NB4 (cell line): ENCODE results near the gene TRIOBP.

Experiments
- DNase-seq: peaks from one replicate; pipeline ENCODE4 v3.0.0; 2010; ENCODE audit warnings: low read depth
- H3K4me3 ChIP-seq: one replicate; pipeline ENCODE4 v1.5.1; 2011; ENCODE audit warnings: mild to moderate bottlenecking, low read depth, low read length, moderate library complexity
- CTCF ChIP-seq: IDR thresholded peaks from one replicate; pipeline ENCODE4 v1.5.1; 2012; ENCODE audit warnings: low read depth, low read length
- MYC ChIP-seq: IDR thresholded peaks from 2 replicates; pipeline ENCODE4 v1.6.1; 2011; ENCODE audit warnings: low read depth, low read length
- POLR2A ChIP-seq: IDR thresholded peaks from 2 replicates; pipeline ENCODE4 v1.6.1; 2011; ENCODE audit warnings: mild to moderate bottlenecking; ENCODE audit not compliant: insufficient read length; ENCODE audit errors: extremely low read depth
- TF ChIP-seq, protein P1 (sequence below): IDR thresholded peaks from 2 replicates; pipeline ENCODE4 v1.6.1; 2011; ENCODE audit warnings: low read depth, low read length

TRIOBP gene

GRCh38 chr22:37703906-37704305 is 7.1 kb downstream of the TRIOBP start:
- no peak overlapping the region for H3K4me3 ChIP-seq
- DNase-seq, result no peak
- TF ChIP-seq POLR2A, result no peak
- no peak for TF ChIP-seq CTCF
- no peak for TF ChIP-seq MYC
- TF ChIP-seq, protein P1, sequence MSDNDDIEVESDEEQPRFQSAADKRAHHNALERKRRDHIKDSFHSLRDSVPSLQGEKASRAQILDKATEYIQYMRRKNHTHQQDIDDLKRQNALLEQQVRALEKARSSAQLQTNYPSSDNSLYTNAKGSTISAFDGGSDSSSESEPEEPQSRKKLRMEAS, result no peak

DNA sequence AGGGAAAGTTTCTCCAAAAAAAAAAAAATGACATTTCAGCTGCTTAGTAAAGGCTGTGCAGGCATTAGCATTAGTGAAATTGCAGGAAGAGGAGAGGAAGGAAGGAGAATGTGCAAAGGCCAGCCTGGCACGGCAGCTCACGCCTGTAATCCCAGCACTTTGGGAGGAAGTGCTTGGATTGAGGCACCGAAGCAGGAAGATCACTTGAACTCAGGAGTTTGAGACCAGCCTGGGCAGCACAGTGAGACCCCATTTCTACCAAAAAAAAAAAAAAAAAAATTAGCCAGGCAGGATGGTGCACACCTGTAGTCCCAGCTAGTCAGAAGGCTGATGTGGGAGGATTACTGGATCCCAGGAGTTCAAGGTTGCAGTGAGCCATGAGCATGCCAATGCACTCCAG is 7.8 kb downstream of the TRIOBP start:
- no peak for TF ChIP-seq CTCF
- TF ChIP-seq MYC, result no peak
- TF ChIP-seq, protein P1, result no peak
- no peak for TF ChIP-seq POLR2A
- no peak for DNase-seq
- H3K4me3 ChIP-seq, result no peak overlapping the region

DNA sequence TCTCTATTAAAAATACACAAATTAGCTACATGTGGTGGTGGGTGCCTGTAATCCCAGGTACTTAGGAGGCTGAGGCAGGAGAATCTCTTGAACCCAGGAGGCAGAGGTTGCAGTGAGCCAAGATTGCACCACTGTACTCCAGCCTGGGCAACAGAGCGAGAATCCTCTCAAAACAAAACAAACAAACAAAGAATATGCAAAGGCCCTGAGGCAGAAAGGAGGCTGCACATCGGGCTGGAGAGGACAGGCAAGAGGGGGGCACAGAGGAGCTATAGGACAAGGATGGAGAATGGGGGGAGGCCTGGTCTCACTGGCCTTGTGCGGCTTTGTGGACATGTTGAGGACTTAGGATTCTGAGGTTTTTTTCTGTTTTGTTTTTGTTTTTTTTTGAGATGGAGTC is 8.4 kb downstream of the TRIOBP start:
- no peak for DNase-seq
- TF ChIP-seq MYC, result no peak
- TF ChIP-seq CTCF, result no peak
- TF ChIP-seq, protein P1, result no peak
- TF ChIP-seq POLR2A, result no peak
- H3K4me3 ChIP-seq, result no peak overlapping the region

DNA sequence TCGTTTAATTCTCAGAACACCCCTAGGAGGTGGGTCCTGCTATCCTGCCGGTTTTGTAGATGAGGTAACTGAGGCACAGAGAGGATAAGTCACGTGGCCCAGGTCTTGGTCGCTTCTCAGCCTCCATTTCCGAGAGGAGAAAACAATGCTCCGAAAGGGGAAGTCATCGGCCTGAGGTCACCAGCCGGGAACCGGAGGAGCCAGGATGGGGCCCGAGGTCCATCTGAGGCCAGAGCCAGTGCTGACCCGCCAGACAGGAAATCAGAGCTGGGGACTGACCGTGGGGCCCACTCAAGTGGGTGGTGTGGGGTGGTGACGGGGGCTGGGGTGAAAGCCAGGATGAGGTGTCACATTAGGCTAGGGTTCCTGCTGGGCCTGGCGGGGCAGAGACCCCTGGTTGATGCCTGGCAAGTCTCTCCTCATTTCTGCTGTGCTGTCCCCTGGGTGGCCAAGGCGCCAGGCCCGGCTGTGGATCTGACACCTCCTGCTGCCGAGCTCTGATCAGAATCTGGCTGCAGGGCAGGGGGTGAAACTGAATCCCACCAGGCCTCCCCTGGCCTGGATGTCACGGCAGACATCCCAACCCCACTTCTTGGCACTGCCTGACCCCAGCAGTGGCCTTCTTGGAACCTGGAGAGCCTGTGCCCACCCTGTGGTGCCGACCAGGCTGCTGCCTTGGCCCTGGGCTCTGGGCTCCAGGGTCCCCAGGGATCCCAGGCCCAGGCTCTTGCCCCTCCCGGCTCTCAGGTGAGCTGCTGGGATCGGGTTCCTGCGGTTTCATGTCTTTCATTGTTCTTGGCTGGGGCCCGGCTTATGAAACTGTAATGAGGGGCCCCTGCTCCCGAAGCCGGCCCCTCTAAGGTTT is 12.0 kb downstream of the TRIOBP start:
- TF ChIP-seq, protein P1, result no peak
- TF ChIP-seq CTCF (no peak), POLR2A (no peak), MYC (no peak)

GRCh38 chr22:37709445-37709765 is 12.6 kb downstream of the TRIOBP start:
- H3K4me3 ChIP-seq, result no peak overlapping the region
- DNase-seq, result no peak
- no peak for TF ChIP-seq POLR2A
- TF ChIP-seq MYC, result no peak
- no peak for TF ChIP-seq CTCF

More for the DNA sequence above, 12.0 kb downstream of the TRIOBP start:
- no peak for DNase-seq
- no peak overlapping the region for H3K4me3 ChIP-seq
